Spleen (tissue), 7 donors: Measurements from ENCODE around the gene DOK5.

Experiments used
- CTCF ChIP-seq, 11 experiments: fragments of 200-600 bp in 7 of 11; fragments of 450-650 bp in 4 of 11; sonication (generic) in 4 of 11; IDR thresholded peaks in 8 of 11; conservative IDR thresholded peaks in 3 of 11; 1 replicate in 7 of 11; 2 replicates in 4 of 11; pipeline versions ENCODE4 v1.4.0 to v1.8.0; 2016 to 2021; ENCODE audit warnings: antibody characterized with exemption in 11 of 11, inconsistent platforms in 4 of 11, mild to moderate bottlenecking in 1 of 11
- POLR2A ChIP-seq, 3 donors: fragments of 450-650 bp; IDR thresholded peaks; one replicate each; pipeline ENCODE4 v1.5.1; 2017; ENCODE audit warnings: antibody characterized with exemption in 3 of 3, mild to moderate bottlenecking in 1 of 3
- donor health status: DM: no; HTN: no; CAD: no; lungs with moderate emphysema.
- donor health status: DM: no; HTN: no; CAD: no.
- donor health status: DM: no; HTN: no; CAD: no.

GRCh38 chr20:54566031-54566688, 90.8 kb downstream of the DOK5 start:
- TF ChIP-seq POLR2A (IDR thresholded peaks at IDR 0.05) (no peak), CTCF (IDR thresholded peaks at IDR 0.05 in 8 of 11, conservative IDR thresholded peaks at IDR 0.05 in 3 of 11) (no peak)
